A673 (cell line): ENCODE data around the gene LRRIQ4.

Experiments
- EZH2 ChIP-seq: fragments of 200-600 bp; sonication (generic); IDR thresholded peaks from 2 replicates; pipeline ENCODE4 v1.6.1; 2017; ENCODE audit warnings: borderline replicate concordance, low read depth, mild to moderate bottlenecking, mixed read lengths, antibody characterized with exemption, low read length; ENCODE audit not compliant: poor library complexity, severe bottlenecking
- TF ChIP-seq, protein P1 (sequence below): fragments of 300-800, 200-600 bp; sonication (generic); conservative IDR thresholded peaks from 2 replicates; pipeline ENCODE4 v1.5.1; 2017; ENCODE audit warnings: low read depth, mild to moderate bottlenecking, antibody characterized with exemption, low read length, moderate library complexity, mixed read lengths

DNA sequence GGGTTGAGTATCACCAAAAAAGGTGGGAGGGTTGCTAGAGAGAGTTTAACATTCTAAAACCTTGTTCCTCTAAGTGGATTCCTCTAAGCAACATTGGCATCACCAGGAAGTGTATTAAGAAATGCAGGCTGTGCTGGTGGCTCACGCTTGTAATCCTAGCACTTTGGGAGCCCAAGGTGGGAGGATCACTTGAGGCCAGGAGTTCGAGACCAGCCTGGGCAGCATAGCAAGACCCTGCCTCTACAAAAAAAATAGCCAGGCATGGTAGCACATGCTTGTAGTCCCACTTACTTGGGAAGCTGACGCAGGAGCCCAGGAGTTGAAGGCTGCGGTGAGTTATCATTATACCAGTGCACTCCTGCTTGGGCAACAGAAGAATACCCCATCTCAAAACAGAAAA is 34.8 kb upstream of the LRRIQ4 start:
- TF ChIP-seq, protein P1, sequence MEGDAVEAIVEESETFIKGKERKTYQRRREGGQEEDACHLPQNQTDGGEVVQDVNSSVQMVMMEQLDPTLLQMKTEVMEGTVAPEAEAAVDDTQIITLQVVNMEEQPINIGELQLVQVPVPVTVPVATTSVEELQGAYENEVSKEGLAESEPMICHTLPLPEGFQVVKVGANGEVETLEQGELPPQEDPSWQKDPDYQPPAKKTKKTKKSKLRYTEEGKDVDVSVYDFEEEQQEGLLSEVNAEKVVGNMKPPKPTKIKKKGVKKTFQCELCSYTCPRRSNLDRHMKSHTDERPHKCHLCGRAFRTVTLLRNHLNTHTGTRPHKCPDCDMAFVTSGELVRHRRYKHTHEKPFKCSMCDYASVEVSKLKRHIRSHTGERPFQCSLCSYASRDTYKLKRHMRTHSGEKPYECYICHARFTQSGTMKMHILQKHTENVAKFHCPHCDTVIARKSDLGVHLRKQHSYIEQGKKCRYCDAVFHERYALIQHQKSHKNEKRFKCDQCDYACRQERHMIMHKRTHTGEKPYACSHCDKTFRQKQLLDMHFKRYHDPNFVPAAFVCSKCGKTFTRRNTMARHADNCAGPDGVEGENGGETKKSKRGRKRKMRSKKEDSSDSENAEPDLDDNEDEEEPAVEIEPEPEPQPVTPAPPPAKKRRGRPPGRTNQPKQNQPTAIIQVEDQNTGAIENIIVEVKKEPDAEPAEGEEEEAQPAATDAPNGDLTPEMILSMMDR: no peak
- no peak for TF ChIP-seq EZH2
